Measurements from ENCODE around the gene CHRNE. TPM values are rescaled to one million over a fixed set of nuclear protein-coding genes. Genes with fewer than 3 reads are reported as not detected.

The CHRNE gene
- total and polyA plus RNA-seq, 7 donors = 0.16 to 1.1 (median 0.34) TPM

DNA sequence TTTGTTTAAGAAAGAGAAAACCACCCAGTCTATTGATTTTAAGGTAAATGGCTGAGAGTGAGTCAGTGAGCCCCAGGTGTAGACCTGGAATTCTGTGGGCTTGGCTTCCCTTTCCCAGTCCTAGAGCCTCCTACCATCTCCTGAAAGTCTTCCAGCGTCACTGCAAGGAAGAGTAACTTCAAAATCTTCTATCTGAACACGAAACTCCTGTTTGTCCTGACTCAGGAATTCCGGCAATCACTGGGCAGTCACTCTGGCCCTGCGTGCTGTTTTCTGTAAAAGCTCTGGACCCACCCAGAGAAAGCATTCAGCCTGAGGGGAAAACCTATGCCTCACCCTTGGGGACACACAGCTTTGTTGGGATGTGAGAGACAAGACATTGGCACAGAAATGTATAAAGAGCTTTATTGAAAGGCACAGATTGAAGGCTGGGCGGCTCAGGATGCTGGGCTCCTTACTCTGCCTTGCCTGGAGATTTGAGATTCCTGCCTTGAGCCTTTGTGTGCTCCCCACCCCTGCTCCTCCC lies 53.8 kb downstream of the CHRNE start:
- intact Hi-C loops (cut with DNase I) = no loop called here
- TF ChIP-seq, protein P1, sequence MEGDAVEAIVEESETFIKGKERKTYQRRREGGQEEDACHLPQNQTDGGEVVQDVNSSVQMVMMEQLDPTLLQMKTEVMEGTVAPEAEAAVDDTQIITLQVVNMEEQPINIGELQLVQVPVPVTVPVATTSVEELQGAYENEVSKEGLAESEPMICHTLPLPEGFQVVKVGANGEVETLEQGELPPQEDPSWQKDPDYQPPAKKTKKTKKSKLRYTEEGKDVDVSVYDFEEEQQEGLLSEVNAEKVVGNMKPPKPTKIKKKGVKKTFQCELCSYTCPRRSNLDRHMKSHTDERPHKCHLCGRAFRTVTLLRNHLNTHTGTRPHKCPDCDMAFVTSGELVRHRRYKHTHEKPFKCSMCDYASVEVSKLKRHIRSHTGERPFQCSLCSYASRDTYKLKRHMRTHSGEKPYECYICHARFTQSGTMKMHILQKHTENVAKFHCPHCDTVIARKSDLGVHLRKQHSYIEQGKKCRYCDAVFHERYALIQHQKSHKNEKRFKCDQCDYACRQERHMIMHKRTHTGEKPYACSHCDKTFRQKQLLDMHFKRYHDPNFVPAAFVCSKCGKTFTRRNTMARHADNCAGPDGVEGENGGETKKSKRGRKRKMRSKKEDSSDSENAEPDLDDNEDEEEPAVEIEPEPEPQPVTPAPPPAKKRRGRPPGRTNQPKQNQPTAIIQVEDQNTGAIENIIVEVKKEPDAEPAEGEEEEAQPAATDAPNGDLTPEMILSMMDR (IDR thresholded peaks at IDR 0.05) = no peak
- Histone ChIP-seq H3K9me3 (no peaks in the 10 kb centered on the region), H3K27me3 (ENCODE audit: insufficient read depth in 3 of 3, low read length in 2 of 3) (no peaks in the 10 kb centered on the region), H3K4me3 (no peak overlapping the region), H3K4me1 (peaks cover 9% of the 10 kb centered on the region), H3K27ac (no peak overlapping the region), H3K36me3 (ENCODE audit: insufficient read depth in 1 of 2, low read depth in 1 of 2) (no peaks in the 10 kb centered on the region)
- ATAC-seq (no peak), DNase-seq (no peak)
- WGBS, 3 donors = 76 to 89% (median 88%) methylated on average over 5 of the region's 5 CpGs

Other genes with a start within 250 kb of the CHRNE start
- gene PELP1, start 199.0 kb downstream of the CHRNE start, total RNA-seq = 10 to 100 TPM; 51.7 to 57.2 (median 55.5) TPM
- gene PELP1, start 199.0 kb downstream of the CHRNE start, polyA plus RNA-seq = 10 to 100 TPM; 17.5 to 38.6 (median 20.4) TPM
- gene ARRB2, start 192.5 kb downstream of the CHRNE start, total RNA-seq = 10 to 100 TPM; 12.1 to 16.5 (median 14.7) TPM
- gene ARRB2, start 192.5 kb downstream of the CHRNE start, polyA plus RNA-seq = 10 to 100 TPM in 1 of 3 donors, 1 to 10 TPM in 2; 6.6 to 11.8 (median 8.0) TPM
- gene MED11, start 171.7 kb downstream of the CHRNE start, total RNA-seq = 10 to 100 TPM; 19.2 to 26.6 (median 23.7) TPM
- gene MED11, start 171.7 kb downstream of the CHRNE start, polyA plus RNA-seq = 10 to 100 TPM; 44.0 to 52.1 (median 46.3) TPM
- gene ZMYND15, start 163.3 kb downstream of the CHRNE start, total RNA-seq = under 1 TPM in 3 of 4 donors, not detected in 1; 0.08 to 0.30 (median 0.15) TPM
- gene ZMYND15, start 163.3 kb downstream of the CHRNE start, polyA plus RNA-seq = under 1 TPM in 2 of 3 donors, not detected in 1; 0.04 to 0.09 TPM
- gene CXCL16, start 163.2 kb downstream of the CHRNE start, total RNA-seq = 1 to 10 TPM; 1.7 to 5.4 (median 2.8) TPM
- under 1 TPM; 0.45 to 0.72 (median 0.48) TPM for gene CXCL16, start 163.2 kb downstream of the CHRNE start, polyA plus RNA-seq
- not detected for gene TM4SF5, start 131.2 kb downstream of the CHRNE start, total RNA-seq
- gene TM4SF5, start 131.2 kb downstream of the CHRNE start, polyA plus RNA-seq = under 1 TPM in 1 of 3 donors, not detected in 2; 0.34 TPM
- under 1 TPM; 0.42 to 0.84 (median 0.64) TPM for gene VMO1, start 116.7 kb downstream of the CHRNE start, total RNA-seq
- gene VMO1, start 116.7 kb downstream of the CHRNE start, polyA plus RNA-seq = 1 to 10 TPM in 2 of 3 donors, under 1 TPM in 1; 0.84 to 3.1 (median 1.8) TPM
- gene GLTPD2, start 114.1 kb downstream of the CHRNE start, total RNA-seq = not detected
- not detected for gene GLTPD2, start 114.1 kb downstream of the CHRNE start, polyA plus RNA-seq
- 100 to 1,000 TPM; 160 to 254 (median 234) TPM for gene PSMB6, start 106.9 kb downstream of the CHRNE start, total RNA-seq
- gene PSMB6, start 106.9 kb downstream of the CHRNE start, polyA plus RNA-seq = 100 to 1,000 TPM; 416 to 561 (median 427) TPM
- 1 to 10 TPM; 3.7 to 7.5 (median 4.3) TPM for gene PLD2, start 95.9 kb downstream of the CHRNE start, total RNA-seq
- gene PLD2, start 95.9 kb downstream of the CHRNE start, polyA plus RNA-seq = 1 to 10 TPM; 2.4 to 4.2 (median 3.0) TPM
- 10 to 100 TPM; 15.8 to 23.8 (median 20.8) TPM for gene MINK1, start 69.8 kb downstream of the CHRNE start, total RNA-seq
- gene MINK1, start 69.8 kb downstream of the CHRNE start, polyA plus RNA-seq = 10 to 100 TPM in 2 of 3 donors, 1 to 10 TPM in 1; 8.9 to 19.2 (median 14.2) TPM
- under 1 TPM in 2 of 4 donors, not detected in 2; 0.20 to 0.30 TPM for gene C17orf107, start 3.6 kb downstream of the CHRNE start, total RNA-seq
- under 1 TPM; 0.01 to 0.10 (median 0.03) TPM for gene C17orf107, start 3.6 kb downstream of the CHRNE start, polyA plus RNA-seq
- gene GP1BA, start 29.2 kb upstream of the CHRNE start, total RNA-seq = under 1 TPM in 1 of 4 donors, not detected in 3; 0.10 TPM
- gene GP1BA, start 29.2 kb upstream of the CHRNE start, polyA plus RNA-seq = under 1 TPM in 2 of 3 donors, not detected in 1; 0.04 to 0.05 TPM
- gene SLC25A11, start 36.9 kb upstream of the CHRNE start, total RNA-seq = 100 to 1,000 TPM in 3 of 4 donors, 10 to 100 TPM in 1; 97.1 to 225 (median 143) TPM
- gene SLC25A11, start 36.9 kb upstream of the CHRNE start, polyA plus RNA-seq = 100 to 1,000 TPM; 125 to 163 (median 128) TPM
- 10 to 100 TPM; 85.1 to 96.3 (median 87.3) TPM for gene RNF167, start 37.2 kb upstream of the CHRNE start, total RNA-seq
- 100 to 1,000 TPM in 1 of 3 donors, 10 to 100 TPM in 2; 85.7 to 151 (median 100.0) TPM for gene RNF167, start 37.2 kb upstream of the CHRNE start, polyA plus RNA-seq
- gene PFN1, start 45.4 kb upstream of the CHRNE start, total RNA-seq = 100 to 1,000 TPM; 149 to 253 (median 205) TPM
- 1,000 to 10,000 TPM in 1 of 3 donors, 100 to 1,000 TPM in 2; 220 to 1,518 (median 312) TPM for gene PFN1, start 45.4 kb upstream of the CHRNE start, polyA plus RNA-seq
- 1,000 to 10,000 TPM; 2,251 to 3,238 (median 2,533) TPM for gene ENO3, start 48.0 kb upstream of the CHRNE start, total RNA-seq
- 1,000 to 10,000 TPM; 1,126 to 5,696 (median 4,322) TPM for gene ENO3, start 48.0 kb upstream of the CHRNE start, polyA plus RNA-seq
- 100 to 1,000 TPM in 3 of 4 donors, 10 to 100 TPM in 1; 79.2 to 156 (median 111) TPM for gene SPAG7, start 64.7 kb upstream of the CHRNE start, total RNA-seq
- gene SPAG7, start 64.7 kb upstream of the CHRNE start, polyA plus RNA-seq = 100 to 1,000 TPM in 2 of 3 donors, 10 to 100 TPM in 1; 93.2 to 179 (median 170) TPM
- gene CAMTA2, start 84.6 kb upstream of the CHRNE start, total RNA-seq = 10 to 100 TPM; 43.0 to 60.8 (median 51.0) TPM
- gene CAMTA2, start 84.6 kb upstream of the CHRNE start, polyA plus RNA-seq = 10 to 100 TPM; 30.3 to 50.2 (median 39.5) TPM
- gene INCA1, start 94.4 kb upstream of the CHRNE start, total RNA-seq = 1 to 10 TPM; 2.9 to 4.9 (median 3.5) TPM
- gene INCA1, start 94.4 kb upstream of the CHRNE start, polyA plus RNA-seq = 1 to 10 TPM; 1.6 to 4.1 (median 4.0) TPM
- 1,000 to 10,000 TPM in 1 of 4 donors, 100 to 1,000 TPM in 3; 624 to 1,039 (median 691) TPM for gene KIF1C, start 94.9 kb upstream of the CHRNE start, total RNA-seq
- gene KIF1C, start 94.9 kb upstream of the CHRNE start, polyA plus RNA-seq = 100 to 1,000 TPM; 204 to 445 (median 311) TPM
- gene SLC52A1, start 132.3 kb upstream of the CHRNE start, total RNA-seq = not detected
- gene SLC52A1, start 132.3 kb upstream of the CHRNE start, polyA plus RNA-seq = under 1 TPM in 2 of 3 donors, not detected in 1; 0.01 to 0.04 TPM
- 10 to 100 TPM in 1 of 4 donors, 1 to 10 TPM in 3; 6.8 to 12.3 (median 8.0) TPM for gene ZFP3, start 175.4 kb upstream of the CHRNE start, total RNA-seq
- gene ZFP3, start 175.4 kb upstream of the CHRNE start, polyA plus RNA-seq = 10 to 100 TPM in 1 of 3 donors, 1 to 10 TPM in 2; 3.7 to 11.2 (median 3.9) TPM
- gene ZNF232, start 208.8 kb upstream of the CHRNE start, total RNA-seq = 10 to 100 TPM in 1 of 4 donors, 1 to 10 TPM in 3; 5.8 to 12.2 (median 7.4) TPM
- gene ZNF232, start 208.8 kb upstream of the CHRNE start, polyA plus RNA-seq = 10 to 100 TPM in 1 of 3 donors, 1 to 10 TPM in 2; 7.1 to 19.3 (median 8.0) TPM
- gene USP6, start 212.9 kb upstream of the CHRNE start, total RNA-seq = 1 to 10 TPM in 1 of 4 donors, under 1 TPM in 3; 0.40 to 3.2 (median 0.41) TPM
- gene USP6, start 212.9 kb upstream of the CHRNE start, polyA plus RNA-seq = under 1 TPM; 0.05 to 0.37 (median 0.25) TPM